Measurements from ENCODE around the gene SDC1.

The SDC1 gene

DNA sequence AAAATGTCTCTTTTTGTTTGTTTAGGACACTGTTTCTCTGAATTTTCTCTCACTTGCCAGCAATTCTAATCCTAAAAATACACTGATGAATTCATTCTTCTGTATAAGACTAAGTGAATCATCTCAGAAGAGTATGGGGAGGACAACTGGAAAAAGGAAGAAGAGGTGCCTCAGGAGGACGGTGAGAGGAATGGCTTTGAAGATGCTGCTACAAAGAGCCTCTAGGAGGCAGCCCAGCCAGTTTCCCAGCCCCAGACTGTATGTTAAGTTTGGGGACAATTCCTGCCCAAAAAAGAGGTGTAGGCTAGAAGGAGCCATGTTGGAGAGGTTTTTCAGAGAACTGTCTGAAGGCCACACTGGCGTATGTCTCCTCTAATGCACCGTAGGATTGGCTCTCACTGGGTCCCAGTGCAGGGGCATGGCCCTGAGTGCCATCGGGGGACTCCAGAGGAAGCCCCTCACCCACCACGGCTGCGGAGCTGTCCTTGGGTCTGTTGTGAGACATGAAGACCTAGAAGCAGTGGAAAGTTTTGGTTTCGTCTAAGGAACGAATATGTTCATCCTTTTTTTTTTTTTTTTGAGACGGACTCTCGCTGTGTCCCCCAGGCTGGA, 3.1 kb upstream of the SDC1 start:
- no peak for DNase-seq (ENCODE audit: low read depth)

DNA sequence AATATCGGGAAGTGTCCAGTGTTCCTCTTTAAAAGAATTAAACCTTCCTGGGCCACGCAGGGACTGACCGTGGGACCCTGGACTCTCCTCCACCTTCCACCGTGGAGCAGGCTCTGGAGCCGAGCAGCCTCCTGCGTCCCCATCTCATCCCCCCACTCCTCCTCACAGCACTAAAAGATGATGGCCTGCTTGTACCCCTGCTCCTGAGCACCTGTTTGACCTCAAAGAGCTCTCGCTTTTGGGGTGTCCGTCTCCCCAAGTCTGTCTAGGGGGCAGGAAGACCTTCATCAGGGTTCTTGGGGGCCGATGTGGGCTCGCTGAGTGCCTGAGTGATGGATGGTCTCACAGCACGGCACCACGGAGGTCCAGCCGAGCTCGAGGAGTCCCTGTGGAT, 1.2 kb upstream of the SDC1 start:
- no peak for DNase-seq (ENCODE audit: low read depth)

DNA sequence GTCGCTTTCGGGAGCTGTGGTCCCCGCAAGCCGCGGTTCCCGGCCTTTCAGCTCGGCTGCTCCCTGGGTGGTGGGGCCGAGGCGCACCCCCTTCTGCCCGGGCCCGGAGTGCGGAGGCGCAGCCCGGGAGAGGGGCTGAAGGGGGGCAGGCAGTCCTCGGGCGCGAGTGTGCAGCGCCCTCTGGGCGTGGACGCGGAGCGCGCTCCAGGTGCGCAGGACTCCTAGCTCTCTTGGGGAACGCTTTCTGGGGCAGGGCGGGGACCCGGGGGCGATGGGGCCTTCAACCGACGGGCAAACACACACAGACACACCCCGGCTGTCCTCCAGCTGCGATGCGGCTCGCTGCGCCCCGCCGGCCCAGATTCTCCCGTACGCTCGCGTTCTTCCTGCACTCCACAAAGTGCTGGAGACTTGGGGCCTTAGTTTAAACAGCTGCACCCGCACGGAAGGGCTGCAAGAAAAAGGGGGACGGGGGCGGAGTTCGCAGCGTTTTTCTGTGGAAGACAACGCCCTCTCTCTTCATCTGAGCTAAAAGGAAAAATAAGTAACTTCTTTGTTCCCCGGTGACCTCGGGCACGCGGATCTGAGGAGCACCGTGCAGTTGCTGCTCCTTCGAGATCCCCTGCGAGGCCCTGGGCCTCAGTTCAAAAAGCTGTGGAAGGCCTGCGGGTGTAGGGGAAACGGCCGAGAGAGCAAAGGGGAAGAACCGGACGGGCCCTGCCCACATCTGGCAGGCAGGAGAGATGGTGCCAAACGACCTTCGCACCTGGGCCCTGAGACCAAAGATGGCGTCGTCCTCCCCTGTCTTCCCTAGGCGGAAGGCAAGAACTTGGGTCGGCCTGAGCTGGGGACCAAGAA, 593 bp upstream of the SDC1 start:
- peak; percentile 66 for DNase-seq (ENCODE audit: low read depth)

DNA sequence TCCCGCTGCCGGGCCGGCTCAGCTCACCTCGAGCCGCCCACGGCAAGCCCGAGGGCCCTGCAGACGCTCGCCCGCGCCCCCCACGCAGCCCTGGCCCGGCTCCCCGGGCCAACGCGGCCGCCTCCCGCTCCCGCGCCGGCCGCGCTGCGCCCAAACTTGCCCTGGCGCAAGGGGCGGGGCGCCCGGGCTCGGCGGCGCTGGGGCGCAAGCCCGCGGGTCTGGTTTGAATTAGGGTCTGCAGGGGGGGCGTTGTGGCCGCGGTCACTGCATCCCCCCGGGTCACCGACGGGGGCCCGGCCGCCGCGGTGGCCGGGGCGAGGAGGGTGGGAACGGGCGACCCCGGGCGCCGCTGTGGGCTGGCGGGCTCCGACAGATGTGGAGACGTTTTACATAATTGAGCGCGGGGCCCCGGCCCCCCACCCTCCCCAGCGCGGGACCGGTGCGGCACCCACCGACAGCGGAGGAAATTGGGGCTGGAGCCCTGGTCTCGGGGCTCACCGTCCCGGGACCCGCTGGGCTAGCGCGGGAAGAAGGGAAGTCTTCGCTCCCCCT, 690 bp downstream of the SDC1 start:
- DNase-seq (ENCODE audit: low read depth), result peak; percentile 19

DNA sequence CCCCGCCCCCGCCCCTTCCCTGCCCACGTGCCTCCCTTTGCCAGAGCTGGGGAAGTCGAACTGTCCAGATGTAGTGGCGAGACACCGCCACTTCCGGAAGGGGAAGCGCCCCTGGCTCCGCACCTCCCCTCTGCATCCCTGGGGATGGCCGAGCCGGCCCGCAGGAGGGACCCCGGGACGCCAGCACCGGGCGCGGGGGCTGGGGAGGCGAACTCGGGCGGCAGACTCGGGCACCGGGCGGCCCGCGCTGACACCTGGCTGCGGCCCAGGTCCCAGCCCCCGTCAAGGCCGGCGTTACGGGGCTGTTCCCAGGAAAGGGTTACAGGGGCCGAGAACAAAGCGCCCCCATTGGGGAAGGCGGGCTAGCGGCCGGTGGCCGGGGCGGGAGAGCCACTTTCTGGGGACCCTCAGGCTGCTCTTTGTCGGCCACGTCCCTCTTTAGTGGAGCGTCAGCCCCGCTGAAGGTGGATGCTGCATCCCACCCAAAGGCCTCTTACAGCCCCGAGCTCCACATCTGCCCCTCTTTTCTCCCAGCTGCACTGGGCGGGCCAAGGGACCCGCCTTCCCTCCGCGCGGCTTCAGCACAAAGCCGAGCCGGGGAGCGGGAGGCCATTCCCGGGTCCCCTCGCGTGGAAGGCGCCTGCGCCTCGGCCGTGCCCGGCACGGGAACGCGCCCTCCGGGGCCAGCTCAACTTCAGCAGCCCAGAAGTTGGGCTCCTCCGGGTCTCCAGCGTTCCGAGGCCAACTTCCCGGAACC, 1.3 kb downstream of the SDC1 start:
- peak; percentile 58 for DNase-seq (ENCODE audit: low read depth)

DNA sequence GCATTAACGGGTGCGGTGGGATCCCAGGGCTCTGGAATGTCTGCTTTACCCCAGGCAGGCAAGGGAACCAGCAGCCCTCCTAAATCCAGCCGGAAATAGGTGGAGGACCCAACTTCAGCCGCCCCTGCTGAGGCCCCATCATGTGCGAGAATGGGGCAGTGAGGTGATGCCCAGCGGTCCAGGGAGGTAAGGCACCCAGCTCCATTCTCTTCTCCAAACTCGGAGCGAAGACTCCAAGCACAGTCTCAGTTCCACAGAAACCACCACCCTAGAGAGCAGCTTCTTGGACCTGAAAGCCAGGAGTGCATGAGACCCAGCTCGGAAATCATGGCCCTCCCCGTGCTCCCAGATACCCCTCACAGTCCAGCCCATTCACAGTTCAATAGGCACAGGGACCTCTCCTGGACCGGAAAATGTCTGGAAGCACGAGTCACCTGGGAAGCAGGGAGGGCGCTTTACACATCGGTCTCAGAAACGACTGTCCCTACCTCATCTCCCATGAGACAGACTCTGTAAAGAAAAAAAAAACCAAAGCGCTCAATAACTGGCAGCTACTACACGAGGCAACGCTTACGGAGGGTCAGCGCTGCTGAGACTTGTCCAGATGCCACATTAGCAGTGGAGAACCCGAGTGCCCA, 2.0 kb downstream of the SDC1 start:
- peak; percentile 20 for DNase-seq (ENCODE audit: low read depth)

DNA sequence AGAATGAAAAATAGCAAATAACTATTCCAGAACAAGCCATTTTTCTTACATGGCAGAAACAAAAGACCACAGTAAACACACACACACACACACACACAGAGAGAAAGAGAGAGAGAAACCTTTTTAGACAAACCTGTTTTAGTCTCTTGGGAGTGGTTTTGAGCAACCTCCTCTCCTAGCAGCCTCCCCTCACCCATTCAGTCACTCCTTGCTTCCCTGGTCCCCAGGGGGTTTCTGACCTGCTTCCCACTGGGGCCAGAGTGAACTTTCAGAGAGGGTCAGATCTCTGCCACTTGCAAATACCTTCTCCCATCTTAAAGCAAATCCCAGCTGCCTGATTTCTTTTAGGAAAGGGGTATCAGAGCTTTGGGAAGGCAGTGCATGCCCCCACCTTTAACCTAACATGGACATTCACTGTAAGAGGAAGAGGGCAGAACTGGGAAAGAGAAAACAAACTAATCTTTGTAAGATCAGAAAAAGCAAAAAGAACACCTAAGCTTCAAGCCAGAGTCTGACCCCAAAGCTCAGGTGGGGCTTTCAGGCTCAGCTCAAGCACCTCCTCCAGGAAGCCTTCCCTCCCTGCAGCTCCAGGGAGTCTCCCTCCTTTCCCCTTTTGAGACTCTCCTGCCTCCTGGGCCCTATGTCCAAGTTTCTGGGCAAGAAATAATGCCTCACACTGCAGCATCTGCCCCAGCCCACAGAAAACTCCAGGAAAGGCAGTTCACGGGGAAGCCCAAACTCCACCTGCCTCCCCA, 2.7 kb downstream of the SDC1 start:
- no peak for DNase-seq (ENCODE audit: low read depth)

DNA sequence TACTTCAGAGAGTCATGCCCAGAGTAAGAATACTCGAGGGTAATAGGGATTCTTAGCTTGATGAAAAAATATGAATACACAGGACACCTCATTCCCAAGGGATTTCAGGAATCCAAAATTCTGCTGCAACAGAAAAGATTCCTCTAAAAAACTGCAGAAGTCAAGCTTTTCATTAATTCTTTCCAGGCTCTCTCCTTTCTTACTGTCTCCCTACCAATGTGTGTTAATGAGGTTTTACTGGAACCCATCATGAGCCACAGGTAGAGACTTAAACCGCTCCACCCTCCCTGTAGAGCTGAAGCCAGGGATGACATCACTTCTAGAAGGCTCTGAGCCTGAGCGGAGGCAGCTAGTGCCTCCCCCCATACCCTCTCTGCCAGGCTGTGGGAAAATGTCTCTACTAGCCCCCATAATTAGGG, 3.4 kb downstream of the SDC1 start:
- DNase-seq (ENCODE audit: low read depth), result no peak

DNA sequence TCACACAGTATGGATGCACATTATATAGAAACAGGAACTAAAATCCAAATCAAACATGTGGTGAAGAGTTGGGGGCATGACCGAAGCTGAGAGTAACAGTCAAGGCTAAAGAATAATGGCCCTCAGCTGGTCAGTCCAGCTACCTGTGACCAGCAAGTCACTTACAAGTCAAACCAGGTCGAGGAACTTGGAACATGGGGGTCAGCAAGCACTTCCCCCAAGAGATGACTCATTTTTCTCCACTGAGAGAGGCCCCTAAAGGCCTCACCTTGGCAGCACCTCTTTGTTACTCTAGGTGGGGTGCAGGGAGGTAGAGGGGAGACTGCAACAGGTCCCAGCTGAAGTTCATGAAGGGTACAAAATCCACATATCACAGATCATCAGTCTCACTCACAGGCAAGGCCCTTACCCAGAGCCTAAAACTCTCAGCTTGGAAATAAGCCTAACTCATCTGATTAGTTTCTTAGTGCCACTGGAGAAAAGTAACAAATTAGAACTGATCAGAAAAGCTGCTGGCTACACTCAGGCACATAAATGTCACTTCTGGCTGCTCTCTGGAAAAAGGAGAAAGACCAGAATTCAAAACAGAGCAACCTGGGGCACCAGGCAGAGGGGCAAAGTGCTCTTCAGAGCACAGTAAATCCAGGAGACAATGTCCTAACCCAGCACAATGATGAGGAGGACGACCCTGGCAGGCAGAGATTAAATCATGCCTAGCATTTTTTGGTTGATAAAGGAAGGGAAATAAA, 4.0 kb downstream of the SDC1 start:
- no peak for DNase-seq (ENCODE audit: low read depth)

DNA sequence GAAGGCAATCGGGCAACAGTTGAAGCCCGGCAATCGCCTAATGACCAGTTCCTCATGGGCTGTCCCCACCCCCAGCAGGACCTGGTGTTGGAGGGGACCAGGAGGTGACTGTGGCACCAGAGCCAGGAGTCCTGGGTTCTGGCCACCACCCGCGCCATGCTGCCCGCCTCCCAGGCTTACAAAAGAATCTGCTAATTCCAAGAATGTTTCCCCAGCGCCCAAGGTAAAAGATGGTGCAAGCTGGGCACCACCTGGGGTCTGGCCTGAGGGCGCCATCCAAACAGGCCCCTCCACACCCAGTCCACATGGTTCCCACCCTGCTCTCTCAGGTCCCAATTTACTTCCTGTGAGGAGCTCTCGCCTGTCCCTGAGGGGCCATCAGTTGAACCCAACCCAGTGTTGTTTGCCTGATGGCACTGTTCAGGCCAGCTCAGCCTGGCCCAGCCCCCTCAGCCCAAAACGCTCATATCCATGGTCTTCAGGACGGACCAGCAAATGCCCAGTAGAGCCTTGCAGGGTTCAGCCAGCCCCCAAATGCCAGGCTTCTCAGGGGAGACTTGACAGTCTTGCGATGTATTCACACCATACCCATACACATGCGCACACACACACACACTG, 5.1 kb downstream of the SDC1 start:
- no peak for DNase-seq (ENCODE audit: low read depth)

DNA sequence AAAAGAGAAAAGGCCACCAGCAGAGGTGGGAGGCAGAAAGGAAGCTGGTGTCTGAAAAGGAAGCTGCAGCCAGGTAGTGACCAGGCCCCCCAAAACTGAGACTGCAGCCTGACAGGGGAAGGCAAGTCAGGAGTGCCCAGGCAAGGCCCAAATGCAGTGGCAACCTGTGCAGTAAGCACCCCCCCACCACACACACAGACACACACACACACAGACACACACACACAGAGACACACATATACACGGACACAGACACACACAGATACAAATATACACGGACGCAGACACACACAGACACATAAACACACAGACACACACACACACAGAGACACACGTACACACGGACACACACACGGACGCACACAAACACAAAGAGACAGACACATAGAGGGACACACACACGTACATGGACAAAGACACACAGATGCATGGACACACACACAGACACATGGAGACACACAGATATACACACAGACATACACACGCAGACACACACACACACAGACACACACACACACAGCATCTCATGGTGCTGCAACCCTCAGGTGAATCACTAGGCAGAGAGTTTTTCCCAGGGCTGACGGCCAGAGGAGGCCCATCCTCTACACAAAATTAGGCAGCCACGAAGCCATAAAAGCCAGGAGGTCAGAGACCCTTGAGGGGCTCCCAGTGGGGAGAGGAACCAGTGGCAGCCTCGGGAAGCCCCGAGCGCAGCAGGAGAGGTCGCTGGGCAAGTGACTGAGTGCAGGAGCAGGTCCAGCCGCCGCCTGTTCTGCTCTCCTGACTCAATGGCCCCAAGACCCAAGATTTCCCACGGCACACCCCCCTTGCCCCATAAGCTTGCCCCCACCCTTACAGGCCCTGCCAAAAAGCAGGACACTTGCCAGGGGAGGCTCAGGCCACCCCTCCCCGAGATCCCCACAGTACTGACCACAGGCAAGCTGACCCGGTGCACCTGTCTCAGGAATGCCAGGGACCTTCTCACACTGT, 6.3 kb downstream of the SDC1 start:
- no peak for DNase-seq (ENCODE audit: low read depth)

DNA sequence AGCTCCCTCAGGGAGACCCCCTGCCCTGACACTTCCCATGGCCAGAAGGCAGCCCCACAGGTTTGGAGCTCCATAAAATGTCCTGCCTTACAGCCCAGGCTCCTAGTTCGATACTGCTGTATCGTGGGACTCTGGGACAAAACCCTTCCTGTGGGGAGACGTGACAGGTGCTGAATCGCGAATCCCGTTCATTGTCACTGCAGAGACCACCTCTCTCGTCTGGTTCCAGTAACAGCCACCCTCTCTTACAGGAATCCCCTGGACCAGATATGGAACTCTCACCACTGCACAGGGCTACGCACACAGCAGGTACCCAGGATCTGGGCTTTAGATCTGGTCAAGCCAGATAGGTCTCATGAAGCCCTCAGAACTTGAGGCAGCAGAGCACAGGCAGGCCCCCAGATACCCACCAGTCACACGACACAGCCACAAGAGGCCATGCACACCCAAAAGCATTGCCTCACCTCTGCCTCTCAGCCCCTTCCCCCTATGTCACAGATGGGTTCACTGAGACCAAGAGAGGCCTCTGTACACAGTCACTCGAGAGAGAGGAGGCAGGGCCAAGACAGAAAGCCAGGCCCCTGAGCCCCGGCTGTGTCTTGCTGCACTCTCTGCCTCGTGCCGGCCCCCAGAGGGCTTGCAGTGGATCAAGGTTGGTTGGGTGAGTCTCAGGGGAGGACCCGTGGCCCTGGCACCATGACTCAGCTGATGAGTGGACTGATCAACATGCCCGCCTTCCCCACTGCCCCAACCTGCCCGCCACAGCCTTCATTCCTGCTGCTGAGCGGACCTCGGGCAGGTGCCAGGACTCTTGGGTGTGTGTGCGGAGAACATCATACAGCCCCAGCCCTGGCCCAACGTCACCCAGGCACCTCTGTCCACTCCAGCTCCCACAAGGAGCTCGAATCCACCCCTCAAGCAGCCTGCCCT, 7.6 kb downstream of the SDC1 start:
- no peak for DNase-seq (ENCODE audit: low read depth)

DNA sequence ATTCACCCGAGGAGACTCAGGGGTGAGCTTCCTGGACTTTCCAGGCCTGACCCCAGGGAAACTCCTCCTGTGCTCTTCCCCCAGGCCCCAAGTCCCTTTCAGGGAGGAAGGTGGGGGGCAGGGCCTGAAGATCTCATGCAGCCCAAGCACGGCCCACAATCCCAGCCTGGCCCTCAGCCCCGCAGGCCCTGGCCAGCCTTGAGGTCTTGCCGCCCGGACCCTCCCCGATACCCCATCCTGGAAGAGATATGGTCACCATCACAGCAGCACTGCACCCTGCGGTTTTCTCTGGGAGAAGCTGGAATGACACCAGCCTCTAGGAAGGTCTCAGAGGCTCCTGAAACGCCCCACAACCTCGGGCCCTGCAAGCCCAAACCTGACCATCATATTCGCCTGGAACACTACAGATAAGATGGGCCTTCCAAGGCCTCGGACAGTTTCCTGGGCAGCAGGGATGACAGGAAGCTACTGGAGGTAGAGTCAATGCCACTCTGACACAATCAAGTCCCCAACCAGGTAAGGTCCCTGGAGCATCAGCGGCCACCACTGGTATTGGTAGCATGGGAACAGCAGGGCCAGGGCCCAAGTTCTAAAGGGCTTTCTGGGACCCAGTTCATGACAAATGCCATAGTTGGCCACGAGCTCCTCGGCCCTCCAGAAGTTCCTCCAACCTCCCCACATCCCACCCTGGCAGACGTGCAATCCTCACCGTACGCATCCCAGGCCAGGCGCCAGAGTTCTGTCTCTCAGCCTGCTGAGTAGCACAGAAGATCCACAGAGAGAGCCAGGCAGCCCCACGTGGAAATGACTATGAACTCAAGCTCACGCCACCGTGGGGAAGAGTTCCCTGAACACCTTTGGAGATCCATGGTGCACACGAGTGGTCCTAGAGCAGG, 8.6 kb downstream of the SDC1 start:
- DNase-seq (ENCODE audit: low read depth), result no peak

DNA sequence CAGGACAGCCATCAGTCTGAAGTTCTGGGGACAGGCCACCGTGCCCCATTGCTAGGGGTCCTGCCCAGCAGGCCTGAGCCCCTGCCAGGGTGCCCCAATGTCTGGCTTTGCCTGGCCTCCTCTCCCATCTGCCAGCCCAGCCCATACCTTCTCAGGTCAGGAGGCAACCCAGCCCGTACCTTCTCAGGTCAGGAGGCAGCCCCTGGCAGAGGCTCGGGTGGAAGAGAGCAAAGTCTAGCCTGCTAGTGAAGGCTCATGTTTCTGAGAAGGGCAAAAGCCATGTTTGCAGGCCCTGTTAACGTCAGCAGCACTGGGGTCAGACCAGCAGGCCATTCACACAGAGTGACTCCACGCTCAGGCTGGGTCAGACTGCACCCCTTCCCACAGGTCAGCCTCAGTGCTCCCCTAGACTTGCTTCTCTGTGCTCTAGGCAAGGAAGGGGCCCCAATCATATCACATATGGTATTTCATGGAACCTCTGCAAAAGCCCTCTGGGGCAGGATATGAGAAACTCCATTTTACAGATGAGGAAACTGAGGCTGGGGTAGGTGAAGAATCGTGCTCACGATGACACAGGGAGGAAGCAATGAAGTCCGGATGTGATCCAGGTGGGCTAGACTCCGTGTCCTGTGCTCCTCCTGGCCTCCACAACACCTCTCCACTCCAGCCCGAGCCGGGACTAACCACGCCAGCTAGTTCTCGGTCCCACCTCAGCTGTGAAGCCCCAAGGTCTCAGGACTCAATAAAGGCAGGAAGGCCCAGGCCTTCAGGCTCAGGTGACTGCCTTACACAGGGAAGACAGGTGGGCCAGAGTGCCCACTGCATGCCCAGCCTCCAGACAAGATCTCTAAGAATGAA, 9.5 kb downstream of the SDC1 start:
- DNase-seq (ENCODE audit: low read depth), result no peak

DNA sequence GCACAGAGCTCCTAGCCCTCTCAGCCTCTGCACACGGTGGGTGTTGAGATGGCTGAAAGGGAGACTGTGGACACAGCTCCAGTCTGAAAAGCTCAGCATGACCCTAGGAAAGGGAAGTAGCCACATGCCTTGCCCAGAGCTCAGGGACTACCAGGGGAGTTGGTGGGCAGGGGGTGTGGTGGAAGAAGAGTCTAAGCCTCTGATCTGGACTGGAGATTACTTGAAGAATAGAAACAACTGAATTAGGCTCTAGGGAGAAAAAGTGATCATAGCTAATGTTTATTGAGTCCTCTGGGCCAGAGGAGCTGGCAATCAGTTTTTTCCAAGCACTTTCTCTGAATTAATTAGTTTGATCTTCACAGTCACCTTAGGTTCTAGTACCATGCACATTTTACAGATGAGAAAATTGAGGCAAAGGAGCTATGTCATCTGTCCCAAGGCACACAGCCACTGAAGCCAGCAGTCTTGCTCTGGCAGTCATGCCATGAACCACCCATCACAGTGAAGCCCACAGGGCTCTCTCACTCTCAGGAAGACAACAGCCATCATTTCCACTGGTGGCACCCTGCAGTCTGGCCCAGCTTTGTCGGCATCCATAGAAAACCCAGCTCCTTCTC, 10.3 kb downstream of the SDC1 start:
- DNase-seq (ENCODE audit: low read depth), result no peak
